HG03520 (cell line): ENCODE measurements around the gene RRP36.
"Not testable (repeated sequence)": the region's sequence is repeated elsewhere in the genome, so short reads cannot be mapped to it uniquely, and the experiment has no call there.

ENCODE experiments used
- ATAC-seq: cut with Tn5 transposase; IDR thresholded peaks from one replicate; pipeline ENCODE4 v1.9.1; 2021; ENCODE audit warnings: mild to moderate bottlenecking, moderate library complexity; ENCODE audit not compliant: unreplicated experiment

The RRP36 gene

GRCh38 chr6:43021270-43022047, at the start of gene RRP36:
Gene RRP36 (plus strand): TSS chr6:43021623. CDS start chr6:43021655, 32 bp downstream.
- peak; percentile 63 for ATAC-seq

DNA sequence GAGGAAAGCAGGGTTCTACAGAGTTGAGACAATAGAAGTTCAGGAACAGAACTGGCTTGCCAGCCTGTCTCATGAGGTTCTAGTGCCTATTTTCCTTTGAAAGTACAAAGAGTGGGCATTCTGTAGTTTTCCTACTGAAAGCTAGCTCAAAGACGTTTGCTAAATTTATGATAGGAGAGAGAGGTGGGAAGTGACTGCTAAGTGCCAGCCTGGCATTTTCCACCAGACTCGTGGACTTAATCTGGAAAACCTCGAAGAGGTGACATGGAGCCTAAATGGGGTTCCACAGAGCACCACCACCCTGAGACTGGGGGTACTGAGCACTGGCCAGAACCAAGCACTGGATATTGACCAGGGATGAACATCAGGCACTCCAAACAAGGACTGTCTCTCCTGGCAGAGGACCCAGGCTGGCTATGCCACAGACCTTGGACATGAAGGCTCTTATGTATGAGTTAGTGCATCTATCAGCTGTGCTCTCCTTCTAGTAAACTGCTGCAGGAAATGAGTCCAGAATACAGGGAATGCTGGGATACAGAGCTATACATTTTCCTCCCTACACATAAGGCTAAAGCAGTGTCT, 49.6 kb upstream of the RRP36 start:
- ATAC-seq, result no peak

GRCh38 chr6:42973926-42974325, 47.5 kb upstream of the RRP36 start:
- no peak for ATAC-seq

DNA sequence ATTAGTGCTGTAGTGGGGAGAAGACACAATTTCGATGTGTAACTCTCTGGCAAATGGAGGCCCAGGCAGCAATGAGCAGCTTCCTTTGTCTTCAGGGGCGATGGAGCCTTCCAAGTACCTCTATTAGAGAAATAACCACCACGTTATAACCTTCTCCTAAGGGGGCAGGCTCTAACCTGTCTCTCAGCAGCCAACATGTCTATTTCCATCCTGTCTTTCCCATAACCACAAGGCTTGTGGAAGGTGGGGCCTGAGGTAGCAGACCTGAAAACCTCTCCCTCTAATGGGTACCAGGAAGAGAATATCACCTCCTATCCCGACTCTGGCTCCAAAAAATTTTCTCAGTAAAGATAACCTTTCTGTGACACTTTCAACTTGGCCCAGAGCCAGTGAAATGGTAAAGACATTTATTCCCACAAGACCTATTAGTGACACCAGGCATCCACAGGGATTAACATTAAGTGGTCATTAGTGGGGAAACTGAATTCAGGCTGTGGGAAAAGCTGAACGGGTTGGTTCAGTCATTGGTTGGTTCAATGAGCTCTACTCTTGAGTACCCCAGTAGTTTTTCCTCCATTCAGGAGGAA, 46.4 kb upstream of the RRP36 start:
- ATAC-seq, result no peak

- ATAC-seq, result no peak
Measured at GRCh38 chr6:42978487-42978838, 43.0 kb upstream of the RRP36 start.

GRCh38 chr6:42978839-42979522, 42.4 kb upstream of the RRP36 start, which contains the start of gene PEX6:
Gene PEX6 (minus strand): TSS chr6:42979181. CDS start chr6:42979150, 31 bp downstream.
- ATAC-seq, result peak; percentile 87

DNA sequence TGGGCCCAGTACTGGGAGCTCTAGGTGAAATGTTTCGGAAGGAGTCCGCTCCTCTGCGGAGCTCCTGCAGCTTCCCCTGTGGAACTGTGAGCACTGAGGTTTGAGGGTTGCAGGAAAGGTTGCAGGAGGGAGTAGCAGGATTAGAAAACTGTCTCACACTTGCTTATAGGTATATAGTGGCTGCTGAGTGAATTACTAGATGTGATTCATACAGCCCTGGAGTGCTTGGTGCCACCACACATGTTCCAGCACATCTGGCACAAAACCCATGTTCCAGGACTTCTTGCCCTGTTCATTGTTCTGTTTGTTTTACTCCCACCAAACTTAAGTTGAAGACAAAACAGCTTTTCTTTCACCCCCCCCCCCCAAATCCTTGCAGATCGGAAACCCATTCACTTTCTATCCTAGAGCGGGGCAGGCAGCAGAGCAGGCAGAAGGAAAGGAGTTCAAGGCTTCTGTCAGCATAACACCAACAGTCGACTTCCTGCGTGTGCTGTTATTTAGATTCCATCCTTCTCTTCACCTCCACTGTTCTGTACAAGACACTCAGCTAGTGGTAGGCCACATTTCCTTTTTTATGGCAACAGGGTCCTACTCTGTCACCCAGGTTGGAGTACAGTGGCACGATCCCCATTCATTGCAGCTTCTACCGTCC, 41.8 kb upstream of the RRP36 start:
- ATAC-seq, result no peak

GRCh38 chr6:42981836-42982235, 39.6 kb upstream of the RRP36 start:
- no peak for ATAC-seq

DNA sequence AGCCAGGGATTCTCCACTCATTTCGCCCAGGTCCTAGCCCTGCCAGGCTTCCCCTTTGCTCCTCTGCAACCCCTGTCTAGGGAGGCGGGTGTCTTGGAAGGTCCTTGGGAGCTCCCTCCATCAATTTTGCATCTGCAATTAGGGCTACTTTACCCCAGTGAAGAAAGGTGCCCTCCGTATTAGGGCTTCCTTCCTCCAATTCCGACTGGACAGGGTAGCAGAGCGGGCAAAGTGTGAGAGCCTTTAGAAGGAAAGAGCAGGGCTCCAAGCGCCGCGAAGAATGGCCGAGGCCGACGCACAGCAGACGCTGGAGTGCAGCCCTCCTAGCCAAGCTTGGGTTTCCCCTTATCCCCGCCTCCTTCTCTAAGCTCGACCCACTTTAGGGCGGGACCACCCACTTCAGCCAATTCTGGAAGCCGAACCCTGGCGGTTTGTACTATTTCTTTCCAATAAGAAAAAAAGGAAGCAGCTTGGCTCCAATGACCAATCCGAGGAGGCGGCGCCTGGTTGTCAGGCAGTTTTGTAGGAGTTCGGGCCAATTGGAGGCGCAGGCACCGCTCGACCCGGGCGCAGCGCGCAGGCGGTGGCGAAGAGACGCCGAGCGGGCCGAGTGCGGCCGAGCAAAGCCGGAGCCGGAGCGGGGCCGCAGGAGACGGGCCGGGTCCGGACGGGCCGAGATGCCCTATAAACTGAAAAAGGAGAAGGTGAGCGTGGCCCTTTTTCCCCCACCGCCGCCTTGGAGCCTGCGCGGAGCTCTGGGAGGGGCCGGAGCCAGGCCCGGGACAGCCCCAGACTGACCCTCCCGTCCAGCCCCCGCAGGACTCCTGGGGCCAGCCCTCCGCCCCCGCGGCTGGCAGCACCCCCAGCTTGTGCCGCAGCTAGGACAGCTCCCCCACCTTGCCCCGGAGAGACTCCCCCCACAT, 37.2 kb upstream of the RRP36 start, which contains the start of gene PPP2R5D:
Gene PPP2R5D (plus strand): TSS at position 570 of the 923 bp plus-strand sequence. CDS start 108 bp downstream, at position 678.
- peak; percentile 88 for ATAC-seq

- ATAC-seq, result no peak
Measured at GRCh38 chr6:42984924-42985475, 36.4 kb upstream of the RRP36 start.

- ATAC-seq, result no peak
Measured at GRCh38 chr6:42987533-42988451, 33.6 kb upstream of the RRP36 start.

DNA sequence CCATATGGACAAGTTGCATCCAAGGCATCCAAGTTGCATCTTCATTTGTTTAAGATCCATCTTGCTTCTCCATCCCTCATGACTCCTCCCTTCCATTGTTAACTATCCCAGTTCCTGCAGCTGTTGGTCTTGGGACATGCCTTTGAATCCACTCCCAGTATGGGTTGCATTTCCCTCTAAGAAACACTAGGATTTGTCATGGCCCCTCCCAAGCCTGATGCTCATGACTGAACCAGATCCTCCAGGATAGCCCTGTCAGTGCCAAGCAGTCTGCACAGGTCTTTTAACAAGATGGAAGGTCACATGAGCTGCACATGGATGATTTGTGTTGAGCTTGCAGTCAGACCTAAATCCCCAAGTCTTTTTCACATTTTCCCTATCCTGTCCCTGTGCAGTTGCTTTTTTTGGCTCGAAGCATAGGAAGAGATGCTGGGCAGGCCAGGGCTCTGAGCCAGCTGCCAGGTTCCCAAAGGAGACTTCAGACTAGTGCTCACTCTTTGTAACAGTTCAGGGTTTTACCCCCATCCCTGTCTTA, 32.9 kb upstream of the RRP36 start:
- ATAC-seq, result no peak

DNA sequence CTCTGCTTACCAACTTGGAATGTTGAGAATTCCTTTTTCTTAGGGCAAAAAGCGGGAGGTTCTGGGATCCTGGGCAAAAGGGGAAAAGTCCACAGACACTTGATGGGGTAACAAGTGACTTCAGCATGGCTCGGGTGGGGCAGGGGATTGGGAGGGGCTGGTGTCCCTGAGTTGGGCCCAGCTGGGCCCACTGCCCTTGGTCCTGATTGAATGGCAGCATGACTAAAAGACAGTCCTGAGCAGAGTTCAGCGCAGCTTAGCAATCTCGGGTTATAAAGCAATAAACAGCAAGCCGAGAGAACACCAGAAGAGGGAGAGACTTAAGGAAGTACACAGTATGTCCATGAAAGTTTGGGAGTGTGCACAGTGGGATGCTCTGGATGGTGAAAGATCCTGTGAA, 31.5 kb upstream of the RRP36 start:
- ATAC-seq, result no peak

GRCh38 chr6:42993445-42993844, 28.0 kb upstream of the RRP36 start:
- ATAC-seq, result no peak

GRCh38 chr6:42996513-42996912, 24.9 kb upstream of the RRP36 start:
- ATAC-seq, result no peak

DNA sequence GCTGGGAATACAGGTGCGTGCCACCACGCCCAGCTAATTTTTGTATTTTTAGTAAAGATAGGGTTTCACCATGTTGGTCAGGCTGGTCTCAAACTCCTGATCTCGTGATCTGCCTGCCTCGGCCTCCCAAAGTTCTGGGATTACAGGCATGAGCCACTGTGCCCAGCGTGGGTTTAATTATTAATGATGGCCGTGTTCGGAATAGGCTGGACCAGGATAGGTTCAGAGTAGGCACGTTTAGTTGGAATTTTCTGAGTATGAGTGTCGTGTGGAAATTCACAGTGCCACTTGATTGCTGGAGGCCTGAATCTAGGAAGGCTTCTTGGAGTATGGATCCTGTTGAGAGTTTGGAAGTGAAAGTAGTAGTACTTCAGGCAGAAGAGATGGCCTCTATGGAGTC, 23.2 kb upstream of the RRP36 start:
- ATAC-seq, result not testable (repeated sequence)

DNA sequence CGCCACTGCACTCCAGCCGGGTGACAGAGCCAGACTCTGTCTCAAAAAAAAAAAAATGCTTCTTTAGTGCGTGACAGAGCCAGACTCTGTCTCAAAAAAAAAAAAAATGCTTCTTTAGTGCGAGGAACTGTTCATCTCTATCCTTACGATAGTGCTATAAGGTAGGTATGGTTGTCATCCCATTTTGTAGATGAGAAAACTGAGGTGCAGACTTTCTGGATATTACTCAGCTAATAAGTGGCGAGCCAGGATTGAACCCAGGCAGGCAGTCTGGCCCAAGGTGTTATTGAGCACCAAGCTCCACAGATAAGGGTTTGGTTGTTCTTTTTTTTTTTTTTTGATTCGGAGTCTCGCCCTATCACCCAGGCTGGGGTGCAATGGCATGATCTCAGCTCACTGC, 19.6 kb upstream of the RRP36 start:
- ATAC-seq, result no peak

- no peak for ATAC-seq
Measured at GRCh38 chr6:43005844-43006243, 15.6 kb upstream of the RRP36 start.
